HG03460 (cell line): ENCODE results near the gene FOSL1.

Source experiments
- ATAC-seq: cut with Tn5 transposase; IDR thresholded peaks from one replicate; pipeline ENCODE4 v1.9.1; 2021; ENCODE audit not compliant: unreplicated experiment

FOSL1 gene

GRCh38 chr11:65865550-65866172 is 34.5 kb downstream of the FOSL1 start:
- ATAC-seq, result no peak

GRCh38 chr11:65864706-65865471 is 35.3 kb downstream of the FOSL1 start:
- no peak for ATAC-seq

- no peak for ATAC-seq
Observed at GRCh38 chr11:65863889-65864705, 36.1 kb downstream of the FOSL1 start.

- ATAC-seq, result no peak
Observed at GRCh38 chr11:65862941-65863888, 37.0 kb downstream of the FOSL1 start.

GRCh38 chr11:65862191-65862735 is 37.9 kb downstream of the FOSL1 start:
- no peak for ATAC-seq

GRCh38 chr11:65861533-65862183 is 38.5 kb downstream of the FOSL1 start:
- no peak for ATAC-seq

- no peak for ATAC-seq
Observed at GRCh38 chr11:65861165-65861505, 39.1 kb downstream of the FOSL1 start.

- no peak for ATAC-seq
Observed at GRCh38 chr11:65860278-65861164, 39.7 kb downstream of the FOSL1 start, which contains the start of gene MUS81. MUS81 (plus strand) TSS chr11:65860433; CDS start chr11:65860754, 321 bp downstream.

GRCh38 chr11:65859812-65860277 is 40.3 kb downstream of the FOSL1 start:
- no peak for ATAC-seq

GRCh38 chr11:65859095-65859811 is 40.9 kb downstream of the FOSL1 start:
- peak; percentile 42 for ATAC-seq

- ATAC-seq, result no peak
Observed at GRCh38 chr11:65858681-65859087, 41.5 kb downstream of the FOSL1 start.

- peak; percentile 47 for ATAC-seq
Observed at GRCh38 chr11:65857853-65858680, 42.1 kb downstream of the FOSL1 start, which contains the start of gene CFL1. CFL1 (minus strand) TSS chr11:65858180; CDS start chr11:65858099, 81 bp downstream.

GRCh38 chr11:65857500-65857852 is 42.7 kb downstream of the FOSL1 start:
- peak; percentile 1 for ATAC-seq

GRCh38 chr11:65856689-65857499 is 43.3 kb downstream of the FOSL1 start:
- ATAC-seq, result no peak

- no peak for ATAC-seq
Observed at GRCh38 chr11:65855927-65856363, 44.2 kb downstream of the FOSL1 start.
